Measurements from ENCODE around the gene SHFL. TPM values are rescaled to one million over a fixed set of nuclear protein-coding genes. Genes with fewer than 3 reads are reported as not detected.
A peak's percentile ranks its signal among the peaks of the same experiment; 100 is the strongest.

The SHFL gene
- total and polyA plus RNA-seq, 2 of the 8 experiments (the other 6 are each of a cell fraction or from before 2014, with no cell fraction given): 25.3 to 37.1 TPM

GRCh38 chr19:10106100-10106936, 20.2 kb downstream of the SHFL start, which contains the start of gene PPAN (continued):
- TF ChIP-seq RFX5 (IDR thresholded peaks at IDR 0.05; ENCODE audit: borderline replicate concordance, low read depth, low read length) (no peak), TAF7 (optimal IDR thresholded peaks at IDR 0.05; ENCODE audit: borderline replicate concordance, low read depth, low read length) (peak; percentile 78), SIX5 (IDR thresholded peaks at IDR 0.05; ENCODE audit: low read depth, low read length) (no peak), CBX8 (IDR thresholded peaks at IDR 0.05; ENCODE audit: borderline replicate concordance, low read depth, low read length) (no peak), SUZ12 (IDR thresholded peaks at IDR 0.05; ENCODE audit: low read length) (no peak), TAF1 (IDR thresholded peaks at IDR 0.05; ENCODE audit: low read depth, low read length) (peak; percentile 89), RBBP5 (IDR thresholded peaks at IDR 0.05; ENCODE audit: borderline replicate concordance, low read depth, low read length) (0 out of 2 replicates have a peak, but pooled peaks have one; percentile 54), SAP30 (IDR thresholded peaks at IDR 0.05; ENCODE audit: insufficient read depth, insufficient replicate concordance, low read length) (peak; percentile 16), USF2 (IDR thresholded peaks at IDR 0.05; ENCODE audit: low read length) (peak; percentile 16; the same call in 1 of the 2 replicates), NRF1 (IDR thresholded peaks at IDR 0.05; ENCODE audit: low read depth, low read length) (peak; percentile 51)
